ENCODE data around the gene THAP5.

Gene THAP5

GRCh38 chr7:108569381-108570145 is at the start of gene THAP5, which contains the start of gene DNAJB9:
Gene THAP5 (minus strand): TSS chr7:108569706. CDS start chr7:108569569, 137 bp downstream.
Gene DNAJB9 (plus strand): TSS chr7:108569874. CDS start chr7:108571727, 1,853 bp downstream.
- peak; percentile 94 to 97 for DNase-seq (ENCODE audit: low read depth in 2 of 2)

- no peak for DNase-seq (ENCODE audit: low read depth in 2 of 2)
These were observed 48.5 kb upstream of the THAP5 start for GRCh38 chr7:108618056-108618455.

GRCh38 chr7:108614896-108615295 is 45.4 kb upstream of the THAP5 start:
- DNase-seq (ENCODE audit: low read depth in 2 of 2): no peak

- no peak for DNase-seq (ENCODE audit: low read depth in 2 of 2)
These were observed 44.5 kb upstream of the THAP5 start for GRCh38 chr7:108613949-108614381.

- DNase-seq (ENCODE audit: low read depth in 2 of 2): no peak
These were observed 43.8 kb upstream of the THAP5 start for GRCh38 chr7:108613147-108613948.

GRCh38 chr7:108611268-108611667 is 41.8 kb upstream of the THAP5 start:
- DNase-seq (ENCODE audit: low read depth in 2 of 2): no peak

- no peak for DNase-seq (ENCODE audit: low read depth in 2 of 2)
These were observed 40.1 kb upstream of the THAP5 start for GRCh38 chr7:108609643-108610042.

GRCh38 chr7:108605559-108606201 is 36.2 kb upstream of the THAP5 start:
- no peak for DNase-seq (ENCODE audit: low read depth in 2 of 2)

- no peak for DNase-seq (ENCODE audit: low read depth in 2 of 2)
These were observed 35.0 kb upstream of the THAP5 start for GRCh38 chr7:108604307-108605077.

GRCh38 chr7:108603656-108604306 is 34.3 kb upstream of the THAP5 start:
- no peak for DNase-seq (ENCODE audit: low read depth in 2 of 2)

- DNase-seq (ENCODE audit: low read depth in 2 of 2): no peak
These were observed 30.9 kb upstream of the THAP5 start for GRCh38 chr7:108600399-108600798.

GRCh38 chr7:108598914-108599580 is 29.5 kb upstream of the THAP5 start:
- DNase-seq (ENCODE audit: low read depth in 2 of 2): no peak

GRCh38 chr7:108598153-108598552 is 28.6 kb upstream of the THAP5 start:
- no peak for DNase-seq (ENCODE audit: low read depth in 2 of 2)

- DNase-seq (ENCODE audit: low read depth in 2 of 2): no peak
These were observed 27.1 kb upstream of the THAP5 start for GRCh38 chr7:108596560-108596959.

GRCh38 chr7:108592646-108593201 is 23.2 kb upstream of the THAP5 start:
- DNase-seq (ENCODE audit: low read depth in 2 of 2): no peak

- no peak for DNase-seq (ENCODE audit: low read depth in 2 of 2)
These were observed 21.1 kb upstream of the THAP5 start for GRCh38 chr7:108590606-108591005.

- no peak for DNase-seq (ENCODE audit: low read depth in 2 of 2)
These were observed 20.4 kb upstream of the THAP5 start for GRCh38 chr7:108589874-108590273.

- no peak for DNase-seq (ENCODE audit: low read depth in 2 of 2)
These were observed 19.7 kb upstream of the THAP5 start for GRCh38 chr7:108589199-108589598.

GRCh38 chr7:108586274-108586710 is 16.8 kb upstream of the THAP5 start:
- DNase-seq (ENCODE audit: low read depth in 2 of 2): no peak

GRCh38 chr7:108585843-108586242 is 16.3 kb upstream of the THAP5 start:
- DNase-seq (ENCODE audit: low read depth in 2 of 2): no peak
